GM18505 (cell line): ENCODE measurements around the gene ERF.
"Not testable (repeated sequence)": the region's sequence is repeated elsewhere in the genome, so short reads cannot be mapped to it uniquely, and the experiment has no call there.

Source experiments
- ATAC-seq: cut with Tn5 transposase; IDR thresholded peaks from one replicate; pipeline ENCODE4 v1.9.1; 2021; ENCODE audit not compliant: unreplicated experiment
- POLR2A ChIP-seq: IDR thresholded peaks from 4 replicates; pipeline ENCODE4 v1.6.1; 2011; ENCODE audit warnings: borderline replicate concordance; ENCODE audit not compliant: insufficient read depth, insufficient read length; ENCODE audit errors: extremely low read depth

Gene ERF

GRCh38 chr19:42267644-42268141, 12.8 kb upstream of the ERF start:
- TF ChIP-seq POLR2A, result no peak
- ATAC-seq, result no peak

GRCh38 chr19:42266928-42267603, 12.1 kb upstream of the ERF start:
- not testable (repeated sequence) for ATAC-seq

GRCh38 chr19:42266105-42266504, 11.2 kb upstream of the ERF start:
- not testable (repeated sequence) for ATAC-seq

GRCh38 chr19:42261763-42262162, 6.8 kb upstream of the ERF start:
- no peak for TF ChIP-seq POLR2A
- no peak for ATAC-seq

- ATAC-seq, result not testable (repeated sequence)
Measured at GRCh38 chr19:42257842-42258241, 2.9 kb upstream of the ERF start.

- ATAC-seq, result no peak
- no peak for TF ChIP-seq POLR2A
Measured at GRCh38 chr19:42255766-42256745, 1.1 kb upstream of the ERF start.

- ATAC-seq, result peak; percentile 30
- TF ChIP-seq POLR2A, result no peak
Measured at GRCh38 chr19:42254089-42254849, 659 bp downstream of the ERF start.

GRCh38 chr19:42253245-42254088, 1.5 kb downstream of the ERF start:
- ATAC-seq, result peak; percentile 13
- TF ChIP-seq POLR2A, result peak; percentile 48

- no peak for ATAC-seq
Measured at GRCh38 chr19:42252365-42253244, 2.3 kb downstream of the ERF start.

GRCh38 chr19:42251572-42252358, 3.2 kb downstream of the ERF start:
- ATAC-seq, result no peak
- TF ChIP-seq POLR2A, result no peak

More at GRCh38 chr19:42252365-42253244, 2.3 kb downstream of the ERF start:
- TF ChIP-seq POLR2A, result no peak

GRCh38 chr19:42250666-42251531, 4.0 kb downstream of the ERF start:
- no peak for ATAC-seq
- TF ChIP-seq POLR2A, result no peak
